HG02588 (cell line): ENCODE results near the gene CXCR1.
"Not testable (repeated sequence)": the region's sequence is repeated elsewhere in the genome, so short reads cannot be mapped to it uniquely, and the experiment has no call there.

ENCODE experiments used
- ATAC-seq: cut with Tn5 transposase; IDR thresholded peaks from one replicate; pipeline ENCODE4 v1.9.1; 2021; ENCODE audit warnings: mild to moderate bottlenecking, moderate library complexity; ENCODE audit not compliant: unreplicated experiment

Gene CXCR1

GRCh38 chr2:218162814-218163213, 3.9 kb downstream of the CXCR1 start:
- no peak for ATAC-seq

- ATAC-seq, result no peak
Observed at GRCh38 chr2:218161644-218162043, 5.1 kb downstream of the CXCR1 start.

DNA sequence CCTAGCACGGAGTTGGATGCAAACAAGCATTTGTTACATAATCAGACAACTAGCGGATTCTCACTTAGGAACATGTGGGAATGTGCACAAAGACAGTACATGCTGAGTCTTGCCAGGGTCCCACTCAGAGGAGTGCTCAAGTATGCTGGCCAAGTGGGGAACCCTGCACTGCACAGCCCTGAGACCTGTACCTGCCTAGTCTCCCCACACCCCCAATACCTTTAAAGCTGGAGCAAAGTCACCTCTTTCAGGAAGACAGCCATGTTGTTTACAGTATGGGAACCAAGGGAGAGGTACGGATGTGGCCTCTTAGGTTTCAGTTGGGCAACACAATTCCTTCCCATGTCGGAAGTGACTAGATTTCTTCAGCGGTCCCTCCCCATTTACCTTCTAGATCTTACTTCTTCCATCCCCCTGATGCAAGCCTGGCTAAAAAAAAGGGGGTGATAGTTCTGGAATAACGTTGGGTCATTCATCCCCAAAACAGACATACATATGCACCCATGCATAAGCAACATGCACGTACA, 10.7 kb downstream of the CXCR1 start:
- ATAC-seq, result no peak

- ATAC-seq, result no peak
Observed at GRCh38 chr2:218152777-218153176, 14.0 kb downstream of the CXCR1 start.

- ATAC-seq, result no peak
Observed at GRCh38 chr2:218152172-218152571, 14.6 kb downstream of the CXCR1 start.

GRCh38 chr2:218149848-218150440, 16.8 kb downstream of the CXCR1 start:
- no peak for ATAC-seq

GRCh38 chr2:218149098-218149497, 17.7 kb downstream of the CXCR1 start:
- ATAC-seq, result no peak

DNA sequence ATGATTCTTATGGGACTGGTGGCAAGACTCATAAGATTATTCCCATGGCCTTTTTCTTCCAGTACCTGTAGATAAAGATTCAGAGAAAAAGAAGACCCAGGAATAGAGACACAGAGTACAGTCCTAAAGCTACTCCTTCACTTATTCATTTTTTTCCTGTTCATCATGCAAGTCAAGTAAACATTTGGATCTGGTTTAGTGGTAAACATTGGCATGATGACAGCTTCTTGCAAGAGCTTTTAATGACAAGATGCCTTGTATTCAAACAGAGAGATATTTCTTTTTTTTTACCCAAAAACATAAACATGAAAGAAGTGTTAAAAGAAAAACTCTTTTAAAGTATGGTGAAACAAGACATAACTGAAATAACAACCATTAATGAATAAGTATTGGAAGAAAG, 20.7 kb downstream of the CXCR1 start:
- ATAC-seq, result no peak

GRCh38 chr2:218145124-218145523, 21.6 kb downstream of the CXCR1 start:
- no peak for ATAC-seq

- ATAC-seq, result no peak
Observed at GRCh38 chr2:218138047-218138446, 28.7 kb downstream of the CXCR1 start.

- no peak for ATAC-seq
Observed at GRCh38 chr2:218137514-218137913, 29.2 kb downstream of the CXCR1 start.

- no peak for ATAC-seq
Observed at GRCh38 chr2:218130822-218131221, 35.9 kb downstream of the CXCR1 start.

- no peak for ATAC-seq
Observed at GRCh38 chr2:218130377-218130776, 36.4 kb downstream of the CXCR1 start.

DNA sequence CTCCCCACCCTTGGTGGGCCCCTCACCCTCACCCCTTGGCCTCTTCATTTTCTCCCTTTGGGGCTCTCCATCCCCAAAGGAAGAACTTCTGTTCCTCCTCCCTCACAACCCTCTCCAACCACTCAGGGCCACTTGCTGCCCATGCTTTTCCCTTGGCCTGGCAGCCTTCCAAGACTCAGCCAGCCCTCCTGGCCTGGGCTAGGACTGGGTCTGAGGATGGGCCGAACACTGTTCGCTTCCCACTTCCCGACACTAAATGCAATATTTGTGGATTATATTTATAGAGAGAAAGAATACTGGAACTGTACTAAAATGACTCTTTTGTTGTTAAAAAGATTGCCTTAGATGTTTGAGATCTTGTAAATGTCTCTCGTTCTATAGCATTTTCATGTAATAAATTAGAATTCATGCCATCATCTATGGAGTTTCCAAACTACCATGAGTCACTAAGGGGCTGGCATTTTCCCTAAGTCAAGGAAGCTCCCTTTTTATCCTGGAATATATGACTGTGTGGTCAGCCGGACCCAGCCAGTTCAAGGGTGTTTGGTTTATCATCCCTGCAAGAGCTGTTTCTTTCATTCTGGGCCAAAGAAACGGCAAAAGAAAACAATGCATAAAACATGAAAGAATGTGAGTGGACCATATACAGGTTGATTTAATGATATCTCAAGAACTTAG, 37.2 kb downstream of the CXCR1 start:
- ATAC-seq, result no peak

DNA sequence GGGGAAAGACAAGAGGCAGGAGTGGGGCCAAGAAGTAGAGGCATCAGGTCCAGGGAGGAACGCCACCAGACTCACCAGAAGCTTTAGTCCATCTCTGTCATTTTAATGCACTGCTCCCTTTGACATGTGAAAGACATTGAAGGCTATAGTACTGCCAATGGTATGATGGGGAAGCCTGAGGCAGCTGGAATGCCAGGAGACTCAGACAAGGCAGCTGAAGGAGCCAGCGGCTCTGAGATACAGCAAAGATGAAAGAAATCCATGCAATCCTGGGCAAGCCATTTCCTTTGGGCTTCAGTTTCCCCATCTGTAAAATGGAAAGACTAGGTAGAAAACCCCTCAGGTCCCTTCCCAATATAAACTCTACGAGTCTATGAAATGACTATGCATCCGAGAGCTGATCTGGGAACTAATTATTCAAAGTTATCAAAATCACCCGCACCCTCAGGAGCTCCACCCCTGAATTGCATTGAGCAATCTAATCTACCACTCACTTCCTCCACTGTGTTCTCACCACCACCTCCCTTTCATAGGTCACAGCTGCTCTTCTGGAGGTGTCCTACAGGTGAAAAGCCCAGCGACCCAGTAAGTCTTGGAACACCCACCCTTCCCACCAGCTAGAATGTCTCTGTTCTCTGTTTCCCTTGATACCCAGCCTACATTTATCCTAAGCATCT, 37.8 kb downstream of the CXCR1 start:
- no peak for ATAC-seq

GRCh38 chr2:218127929-218128455, 38.8 kb downstream of the CXCR1 start:
- no peak for ATAC-seq

- ATAC-seq, result no peak
Observed at GRCh38 chr2:218125626-218126080, 41.1 kb downstream of the CXCR1 start, which contains the start of gene CXCR2. TSS of gene CXCR2 (plus strand) at chr2:218126028. CDS start at chr2:218134802, 8,774 bp downstream.

GRCh38 chr2:218125095-218125494, 41.7 kb downstream of the CXCR1 start:
- no peak for ATAC-seq

- no peak for ATAC-seq
Observed at GRCh38 chr2:218123986-218124385, 42.8 kb downstream of the CXCR1 start.

- not testable (repeated sequence) for ATAC-seq
Observed at GRCh38 chr2:218122286-218122685, 44.5 kb downstream of the CXCR1 start.

- not testable (repeated sequence) for ATAC-seq
Observed at GRCh38 chr2:218121789-218122188, 45.0 kb downstream of the CXCR1 start.
